ENCODE data around the gene GAB2. TPM values are rescaled to one million over a fixed set of nuclear protein-coding genes. Genes with fewer than 3 reads are reported as not detected.

GAB2 gene
- total RNA-seq, 4 donors from 2014 or later = 26.3 to 84.8 (median 26.6) TPM

GRCh38 chr11:78391424-78391823 is 26.2 kb downstream of the GAB2 start:
- TF ChIP-seq POLR2A (IDR thresholded peaks at IDR 0.05) = no peak
- TF ChIP-seq CTCF (IDR thresholded peaks at IDR 0.05) = no peak
- TF ChIP-seq EP300 (IDR thresholded peaks at IDR 0.05) = no peak
- TF ChIP-seq POLR2AphosphoS5 (IDR thresholded peaks at IDR 0.05) = no peak
- H3K27me3 ChIP-seq = no peaks in the 10 kb centered on the region
- 100% methylated on average over 1 of the region's 1 CpG for WGBS, 2 donors (ENCODE audit: low coverage in 1 of 2)
- H3K4me1 ChIP-seq = peaks cover 0 to 28% (median 0%) of the 10 kb centered on the region in 3 donors
- no peak overlapping the region for H3K27ac ChIP-seq
- no peaks in the 10 kb centered on the region for H3K36me3 ChIP-seq
- H3K4me3 ChIP-seq = no peak overlapping the region
- H3K9me3 ChIP-seq = no peaks in the 10 kb centered on the region
- no peak for ATAC-seq

- peaks cover 0 to under 1% (median 0%) of the 10 kb centered on the region in 3 donors for H3K9me3 ChIP-seq
- ATAC-seq = no peak
- peaks cover 0 to 24% (median 0%) of the 10 kb centered on the region in 3 donors for H3K4me1 ChIP-seq
- no peaks in the 10 kb centered on the region for H3K36me3 ChIP-seq
- no peak overlapping the region for H3K27ac ChIP-seq
- no peak overlapping the region for H3K4me3 ChIP-seq
- no peaks in the 10 kb centered on the region for H3K27me3 ChIP-seq
- TF ChIP-seq CTCF (IDR thresholded peaks at IDR 0.05) (no peak), POLR2A (IDR thresholded peaks at IDR 0.05) (no peak), POLR2AphosphoS5 (IDR thresholded peaks at IDR 0.05) (no peak), EP300 (IDR thresholded peaks at IDR 0.05) (no peak)
- 68 to 69% methylated on average over 4 to 5 of the region's 5 CpGs for WGBS, 2 donors (ENCODE audit: low coverage in 1 of 2)
Measured at GRCh38 chr11:78390809-78391208, 26.8 kb downstream of the GAB2 start.

GRCh38 chr11:78386215-78386941 is 31.2 kb downstream of the GAB2 start:
- H3K4me1 ChIP-seq = peaks cover 0 to 18% (median 0%) of the 10 kb centered on the region in 3 donors
- no peak for TF ChIP-seq POLR2AphosphoS5 (IDR thresholded peaks at IDR 0.05)
- no peak for TF ChIP-seq POLR2A (IDR thresholded peaks at IDR 0.05)
- no peak for TF ChIP-seq CTCF (IDR thresholded peaks at IDR 0.05)
- WGBS, 2 donors (ENCODE audit: low coverage in 1 of 2) = 74 to 76% methylated on average over 2 to 3 of the region's 3 CpGs
- no peak for ATAC-seq
- H3K4me3 ChIP-seq = no peak overlapping the region
- no peaks in the 10 kb centered on the region for H3K27me3 ChIP-seq
- no peak overlapping the region for H3K27ac ChIP-seq
- H3K9me3 ChIP-seq = peaks cover 0 to 20% (median 0%) of the 10 kb centered on the region in 3 donors
- peaks cover 0 to 9% of the 10 kb centered on the region in 2 donors for H3K36me3 ChIP-seq

- H3K9me3 ChIP-seq = peaks cover 0 to 20% (median 0%) of the 10 kb centered on the region in 3 donors
- peaks cover 0 to 23% (median 0%) of the 10 kb centered on the region in 3 donors for H3K4me1 ChIP-seq
- H3K27ac ChIP-seq = no peak overlapping the region
- no peaks in the 10 kb centered on the region for H3K27me3 ChIP-seq
- WGBS, 2 donors (ENCODE audit: low coverage in 1 of 2) = 67 to 83% methylated on average over 1 of the region's 1 CpG
- TF ChIP-seq EP300 (IDR thresholded peaks at IDR 0.05) (no peak), POLR2AphosphoS5 (IDR thresholded peaks at IDR 0.05) (no peak), POLR2A (IDR thresholded peaks at IDR 0.05) (no peak), CTCF (IDR thresholded peaks at IDR 0.05) (no peak)
- no peak for ATAC-seq
- peaks cover 0 to 9% of the 10 kb centered on the region in 2 donors for H3K36me3 ChIP-seq
- H3K4me3 ChIP-seq = no peak overlapping the region
Measured at GRCh38 chr11:78385205-78385604, 32.4 kb downstream of the GAB2 start.

GRCh38 chr11:78384231-78384630 is 33.4 kb downstream of the GAB2 start:
- Histone ChIP-seq H3K9me3 (peaks cover 0 to 20% (median 0%) of the 10 kb centered on the region in 3 donors), H3K27ac (no peak overlapping the region), H3K27me3 (no peaks in the 10 kb centered on the region), H3K4me3 (no peak overlapping the region), H3K36me3 (peaks cover 0 to 9% of the 10 kb centered on the region in 2 donors), H3K4me1 (peaks cover 0 to 23% (median 0%) of the 10 kb centered on the region in 3 donors)
- TF ChIP-seq POLR2A (IDR thresholded peaks at IDR 0.05) = no peak
- TF ChIP-seq CTCF (IDR thresholded peaks at IDR 0.05) = no peak
- no peak for TF ChIP-seq EP300 (IDR thresholded peaks at IDR 0.05)
- no peak for TF ChIP-seq POLR2AphosphoS5 (IDR thresholded peaks at IDR 0.05)
- no peak for ATAC-seq
- WGBS, 2 donors (ENCODE audit: low coverage in 1 of 2) = 80 to 87% methylated on average over 1 to 3 of the region's 4 CpGs
